HCT116 (cell line): ENCODE data around the gene HTRA2.

ENCODE experiments used
- CTCF ChIP-seq, 3 experiments: fragments of 200-600 bp in 1 of 3; sonication (generic) in 1 of 3; IDR thresholded peaks in 2 of 3; conservative IDR thresholded peaks in 1 of 3; 2 replicates each; pipeline ENCODE4 v1.5.1; 2012 to 2017; ENCODE audit warnings: low read depth in 2 of 3, low read length in 2 of 3, antibody characterized with exemption in 1 of 3, borderline replicate concordance in 1 of 3, control low read depth in 1 of 3, mild to moderate bottlenecking in 1 of 3, mixed read lengths in 1 of 3, mixed run types in 1 of 3, moderate library complexity in 1 of 3; ENCODE audit not compliant: insufficient read depth in 1 of 3
- EZH2 ChIP-seq: fragments of 200-600 bp; sonication (generic); IDR thresholded peaks from 2 replicates; pipeline ENCODE4 v1.6.1; 2017; ENCODE audit warnings: antibody characterized with exemption, mixed run types
- JUND ChIP-seq: IDR thresholded peaks from 2 replicates; pipeline ENCODE4 v1.6.1; 2012
- POLR2A ChIP-seq: IDR thresholded peaks from 2 replicates; pipeline ENCODE4 v1.7.0; 2011; ENCODE audit warnings: borderline replicate concordance; ENCODE audit not compliant: insufficient read depth, insufficient read length; ENCODE audit errors: extremely low read depth
- POLR2AphosphoS5 ChIP-seq: IDR thresholded peaks from 2 replicates; pipeline ENCODE4 v1.6.1; 2011; ENCODE audit warnings: mild to moderate bottlenecking, low read depth, low read length, moderate library complexity
- RAD21 ChIP-seq: IDR thresholded peaks from 2 replicates; pipeline ENCODE4 v1.6.1; 2012; ENCODE audit warnings: low read depth, mild to moderate bottlenecking
- SIN3A ChIP-seq: IDR thresholded peaks from 2 replicates; pipeline ENCODE4 v1.6.1; 2012; ENCODE audit warnings: low read depth
- SP1 ChIP-seq: IDR thresholded peaks from 2 replicates; pipeline ENCODE4 v1.6.1; 2012; ENCODE audit warnings: low read depth
- SRF ChIP-seq: IDR thresholded peaks from 2 replicates; pipeline ENCODE4 v1.6.1; 2012; ENCODE audit warnings: low read depth
- ZBTB33 ChIP-seq: IDR thresholded peaks from 2 replicates; pipeline ENCODE4 v1.6.1; 2011; ENCODE audit warnings: mild to moderate bottlenecking, low read length, moderate library complexity; ENCODE audit not compliant: insufficient replicate concordance; ENCODE audit errors: extremely low read depth
- ZFX ChIP-seq: fragments of 450-650 bp; IDR thresholded peaks from 2 replicates; pipeline ENCODE4 v1.6.1; 2017
- TF ChIP-seq, protein P1 (sequence below): IDR thresholded peaks from 2 replicates; pipeline ENCODE4 v1.6.1; 2012
- TF ChIP-seq, protein P2 (sequence below): IDR thresholded peaks from 2 replicates; pipeline ENCODE4 v1.6.1; 2012; ENCODE audit warnings: low read depth

DNA sequence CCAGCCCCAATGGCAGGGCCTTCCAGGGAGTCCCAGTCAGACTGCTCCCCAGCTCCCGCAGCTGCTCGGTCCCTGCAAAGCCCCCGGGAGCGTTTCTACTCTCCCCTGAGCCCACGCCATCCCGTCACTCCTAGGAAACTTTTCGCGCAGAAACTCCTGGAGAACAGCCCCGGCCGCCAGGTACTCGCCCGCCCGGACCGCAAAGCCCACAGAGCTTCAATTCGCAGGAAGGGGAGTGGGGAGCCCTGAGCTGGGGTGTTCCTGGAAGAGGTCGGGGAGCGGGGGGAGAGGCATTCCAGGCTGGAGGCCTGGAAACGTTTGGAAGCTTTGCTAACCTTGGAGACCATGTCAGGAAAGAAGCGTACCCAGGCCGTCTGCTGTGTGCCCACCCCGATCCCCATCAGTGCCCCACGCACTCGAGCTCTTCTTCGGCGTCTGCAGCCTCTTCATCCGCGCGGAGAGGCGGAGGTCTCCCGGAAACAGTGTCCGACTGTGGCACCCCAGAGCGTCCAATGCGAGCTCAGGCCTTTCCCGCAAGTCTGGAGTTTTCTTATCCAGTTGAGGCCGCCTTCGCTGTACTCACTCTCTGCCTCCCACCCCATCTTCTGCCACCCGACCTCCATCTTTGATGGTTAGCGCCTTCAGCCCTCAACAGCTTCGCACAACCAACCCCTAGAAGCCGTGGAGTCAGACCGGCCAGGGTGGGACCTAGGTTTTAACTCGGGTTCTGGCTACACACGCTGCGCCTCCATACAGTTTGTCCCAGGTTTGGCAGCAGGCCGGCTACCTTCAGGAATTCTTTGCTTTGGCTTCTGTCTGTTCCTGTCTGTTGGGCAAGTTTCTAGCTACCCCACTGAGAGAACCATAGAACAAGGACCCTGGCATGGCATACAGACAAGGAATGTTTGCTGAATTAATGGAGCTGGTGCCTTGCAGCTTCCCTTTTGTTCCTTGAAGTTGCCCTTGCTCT, 25.9 kb upstream of the HTRA2 start:
- no peak for TF ChIP-seq POLR2A
- TF ChIP-seq EZH2: no peak
- no peak for TF ChIP-seq CTCF (IDR thresholded peaks at IDR 0.05 in 2 of 3, conservative IDR thresholded peaks at IDR 0.05 in 1 of 3; ENCODE audit: borderline replicate concordance in 1 of 3, insufficient read depth in 1 of 3, low read depth in 2 of 3, low read length in 2 of 3)
- TF ChIP-seq POLR2AphosphoS5: no peak
- TF ChIP-seq, protein P1, sequence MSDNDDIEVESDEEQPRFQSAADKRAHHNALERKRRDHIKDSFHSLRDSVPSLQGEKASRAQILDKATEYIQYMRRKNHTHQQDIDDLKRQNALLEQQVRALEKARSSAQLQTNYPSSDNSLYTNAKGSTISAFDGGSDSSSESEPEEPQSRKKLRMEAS: no peak
- no peak for TF ChIP-seq SRF
- TF ChIP-seq SIN3A: no peak
- TF ChIP-seq, protein P2, sequence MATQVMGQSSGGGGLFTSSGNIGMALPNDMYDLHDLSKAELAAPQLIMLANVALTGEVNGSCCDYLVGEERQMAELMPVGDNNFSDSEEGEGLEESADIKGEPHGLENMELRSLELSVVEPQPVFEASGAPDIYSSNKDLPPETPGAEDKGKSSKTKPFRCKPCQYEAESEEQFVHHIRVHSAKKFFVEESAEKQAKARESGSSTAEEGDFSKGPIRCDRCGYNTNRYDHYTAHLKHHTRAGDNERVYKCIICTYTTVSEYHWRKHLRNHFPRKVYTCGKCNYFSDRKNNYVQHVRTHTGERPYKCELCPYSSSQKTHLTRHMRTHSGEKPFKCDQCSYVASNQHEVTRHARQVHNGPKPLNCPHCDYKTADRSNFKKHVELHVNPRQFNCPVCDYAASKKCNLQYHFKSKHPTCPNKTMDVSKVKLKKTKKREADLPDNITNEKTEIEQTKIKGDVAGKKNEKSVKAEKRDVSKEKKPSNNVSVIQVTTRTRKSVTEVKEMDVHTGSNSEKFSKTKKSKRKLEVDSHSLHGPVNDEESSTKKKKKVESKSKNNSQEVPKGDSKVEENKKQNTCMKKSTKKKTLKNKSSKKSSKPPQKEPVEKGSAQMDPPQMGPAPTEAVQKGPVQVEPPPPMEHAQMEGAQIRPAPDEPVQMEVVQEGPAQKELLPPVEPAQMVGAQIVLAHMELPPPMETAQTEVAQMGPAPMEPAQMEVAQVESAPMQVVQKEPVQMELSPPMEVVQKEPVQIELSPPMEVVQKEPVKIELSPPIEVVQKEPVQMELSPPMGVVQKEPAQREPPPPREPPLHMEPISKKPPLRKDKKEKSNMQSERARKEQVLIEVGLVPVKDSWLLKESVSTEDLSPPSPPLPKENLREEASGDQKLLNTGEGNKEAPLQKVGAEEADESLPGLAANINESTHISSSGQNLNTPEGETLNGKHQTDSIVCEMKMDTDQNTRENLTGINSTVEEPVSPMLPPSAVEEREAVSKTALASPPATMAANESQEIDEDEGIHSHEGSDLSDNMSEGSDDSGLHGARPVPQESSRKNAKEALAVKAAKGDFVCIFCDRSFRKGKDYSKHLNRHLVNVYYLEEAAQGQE: no peak
- TF ChIP-seq JUND: no peak
- no peak for TF ChIP-seq ZFX
- TF ChIP-seq ZBTB33: no peak
- TF ChIP-seq RAD21: no peak
- no peak for TF ChIP-seq SP1
